ENCODE results near the gene TEX14. TPM values are rescaled to one million over a fixed set of nuclear protein-coding genes. Genes with fewer than 3 reads are reported as not detected.

Gene TEX14
- total RNA-seq, 1 experiment from 2014 or later = 0.55 TPM

GRCh38 chr17:58538811-58539409, 152.9 kb downstream of the TEX14 start:
- Histone ChIP-seq H3K9me2 (ENCODE audit: insufficient read depth) (no peaks in the 10 kb centered on the region), H3K4me2 (no peak overlapping the region), H3K9me3 (ENCODE audit: insufficient read depth, low read depth) (no peaks in the 10 kb centered on the region), H4K20me1 (ENCODE audit: insufficient read depth) (no peaks in the 10 kb centered on the region), H3K79me2 (ENCODE audit: low read depth) (no peaks in the 10 kb centered on the region), H3K27ac (no peak overlapping the region), H3K36me3 (ENCODE audit: low read depth) (no peaks in the 10 kb centered on the region), H3K27me3 (ENCODE audit: insufficient read depth, low read depth) (peaks cover 15% of the 10 kb centered on the region), H3F3A (ENCODE audit: insufficient read depth, low read depth) (peaks cover 13% of the 10 kb centered on the region; the same call in 1 of the 2 replicates), H3K4me1 (replicated peaks; ENCODE audit: insufficient read depth) (peaks cover 15% of the 10 kb centered on the region), H3K4me3 (no peak overlapping the region), H2AFZ (no peak overlapping the region)
- no peak for DNase-seq
- POLR2A ChIA-PET (ENCODE audit: unreplicated experiment) = interaction anchor here (0.6 kb wide), 1 partner anchor 392 kb away, joined by 3 read pairs; no protein-coding TSS in a partner anchor
- CTCF ChIA-PET = no interaction called here
- intact Hi-C loops (cut with micrococcal nuclease; ENCODE audit: unreplicated experiment) = no loop called here
- BruUV-seq (replicated peaks) = no TSS peak
- TF ChIP-seq CTCF (conservative IDR thresholded peaks at IDR 0.05) = no peak

DNA sequence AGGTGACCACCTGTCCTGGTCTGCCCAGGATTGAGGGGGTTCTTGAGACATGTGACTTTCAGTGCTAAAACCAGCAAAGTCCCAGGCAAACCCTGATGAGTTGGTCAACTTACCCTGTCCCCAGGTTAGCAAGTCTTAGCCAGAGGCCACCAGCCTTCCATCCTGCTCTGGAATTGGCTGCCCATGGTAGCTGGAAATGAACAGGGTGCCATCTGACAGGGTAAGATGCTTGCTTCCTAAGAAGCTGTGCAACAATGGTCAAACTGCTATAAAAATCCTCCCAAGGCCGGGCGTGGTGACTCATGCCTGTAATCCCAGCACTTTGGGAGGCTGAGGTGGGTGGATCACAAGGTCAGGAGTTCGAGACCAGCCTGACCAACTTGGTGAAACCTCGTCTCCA, 154.6 kb downstream of the TEX14 start:
- no peak for DNase-seq
- TF ChIP-seq EZH2 (IDR thresholded peaks at IDR 0.05; ENCODE audit: low read depth) (no peak), CTCF (conservative IDR thresholded peaks at IDR 0.05) (no peak)
- no peaks in the 10 kb centered on the region for H4K20me1 ChIP-seq (ENCODE audit: insufficient read depth)
- no peak overlapping the region for H3K4me2 ChIP-seq
- H3K4me1 ChIP-seq (replicated peaks; ENCODE audit: insufficient read depth) = peaks cover 15% of the 10 kb centered on the region
- no peak overlapping the region for H3K27ac ChIP-seq
- no peaks in the 10 kb centered on the region for H3K9me3 ChIP-seq (ENCODE audit: insufficient read depth, low read depth)
- ChIA-PET CTCF (no interaction called here), POLR2A (ENCODE audit: unreplicated experiment) (no interaction called here)
- H3K27me3 ChIP-seq (ENCODE audit: insufficient read depth, low read depth) = peaks cover 7% of the 10 kb centered on the region
- BruUV-seq (replicated peaks) = no TSS peak
- H3K79me2 ChIP-seq (ENCODE audit: low read depth) = no peaks in the 10 kb centered on the region
- H3K4me3 ChIP-seq = no peak overlapping the region
- H3K9me2 ChIP-seq (ENCODE audit: insufficient read depth) = no peaks in the 10 kb centered on the region
- H3K36me3 ChIP-seq (ENCODE audit: low read depth) = no peaks in the 10 kb centered on the region
- intact Hi-C loops (cut with micrococcal nuclease; ENCODE audit: unreplicated experiment) = no loop called here
- no peak overlapping the region for H2AFZ ChIP-seq
- peaks cover 13% of the 10 kb centered on the region; the same call in 1 of the 2 replicates for H3F3A ChIP-seq (ENCODE audit: insufficient read depth, low read depth)

GRCh38 chr17:58536542-58536941, 155.3 kb downstream of the TEX14 start:
- Histone ChIP-seq H3K9me2 (ENCODE audit: insufficient read depth) (no peaks in the 10 kb centered on the region), H3K27ac (no peak overlapping the region), H4K20me1 (ENCODE audit: insufficient read depth) (no peaks in the 10 kb centered on the region), H3K27me3 (ENCODE audit: insufficient read depth, low read depth) (peaks cover 11% of the 10 kb centered on the region), H3K36me3 (ENCODE audit: low read depth) (no peaks in the 10 kb centered on the region), H3K79me2 (ENCODE audit: low read depth) (no peaks in the 10 kb centered on the region), H3F3A (ENCODE audit: insufficient read depth, low read depth) (peaks cover 13% of the 10 kb centered on the region; the same call in 1 of the 2 replicates), H3K9me3 (ENCODE audit: insufficient read depth, low read depth) (no peaks in the 10 kb centered on the region), H2AFZ (no peak overlapping the region), H3K4me3 (no peak overlapping the region), H3K4me2 (no peak overlapping the region), H3K4me1 (replicated peaks; ENCODE audit: insufficient read depth) (peaks cover 15% of the 10 kb centered on the region)
- no peak for TF ChIP-seq EZH2 (IDR thresholded peaks at IDR 0.05; ENCODE audit: low read depth)
- no peak for TF ChIP-seq CTCF (conservative IDR thresholded peaks at IDR 0.05)
- CTCF ChIA-PET = interaction anchor here (0.6 kb wide), 1 partner anchor 162 kb away, joined by 7 read pairs; no protein-coding TSS in a partner anchor
- BruUV-seq (replicated peaks) = no TSS peak
- no peak for DNase-seq
- intact Hi-C loops (cut with micrococcal nuclease; ENCODE audit: unreplicated experiment) = no loop called here
- POLR2A ChIA-PET (ENCODE audit: unreplicated experiment) = no interaction called here

Data from PC-9 (cell line).